Measurements from ENCODE around the gene TOM1L1.

Gene TOM1L1

DNA sequence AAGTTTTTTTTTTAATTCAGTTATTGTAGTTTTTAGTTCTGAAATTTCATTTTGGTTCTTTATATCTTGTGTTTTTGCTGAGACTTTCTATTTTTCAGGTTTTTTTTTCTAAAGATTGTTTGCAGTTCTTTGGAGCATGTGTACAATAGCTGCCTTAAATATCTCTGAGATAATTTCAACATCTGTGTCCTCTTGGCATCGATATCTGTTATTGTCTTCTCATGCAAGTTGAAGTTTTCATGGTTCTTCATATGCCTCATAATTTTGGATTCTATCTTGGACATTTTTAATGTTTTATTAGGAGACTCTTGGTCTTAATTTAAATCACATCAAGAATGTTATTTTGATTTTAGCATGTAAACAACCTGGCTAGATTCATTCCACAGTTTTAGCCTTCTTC, 45.0 kb downstream of the TOM1L1 start:
- Histone ChIP-seq H3K9me2 (ENCODE audit: low read depth, low read length) (no peaks in the 10 kb centered on the region), H3K9me3 (ENCODE audit: low read length) (no peaks in the 10 kb centered on the region), H3K9ac (ENCODE audit: low read length) (no peak overlapping the region), H3K79me2 (ENCODE audit: insufficient read depth, low read length) (no peaks in the 10 kb centered on the region), H3K27me3 (ENCODE audit: insufficient read depth, low read length) (peaks cover 3% of the 10 kb centered on the region; the same call in 1 of the 2 replicates), H3K27ac (ENCODE audit: low read depth, low read length, poor library complexity, severe bottlenecking) (no peak overlapping the region), H4K20me1 (ENCODE audit: insufficient read depth, low read length) (no peaks in the 10 kb centered on the region), H3F3A (ENCODE audit: insufficient read depth, low read length) (no peaks in the 10 kb centered on the region), H3K4me1 (ENCODE audit: insufficient read depth, low read length, severe bottlenecking) (no peaks in the 10 kb centered on the region), H3K36me3 (ENCODE audit: insufficient read depth, low read length) (no peaks in the 10 kb centered on the region), H3K4me2 (ENCODE audit: low read length) (no peak overlapping the region), H3K4me3 (ENCODE audit: low read depth, low read length, poor library complexity, severe bottlenecking) (no peak overlapping the region), H2AFZ (ENCODE audit: low read length) (no peak overlapping the region)
- TF ChIP-seq, protein P1, sequence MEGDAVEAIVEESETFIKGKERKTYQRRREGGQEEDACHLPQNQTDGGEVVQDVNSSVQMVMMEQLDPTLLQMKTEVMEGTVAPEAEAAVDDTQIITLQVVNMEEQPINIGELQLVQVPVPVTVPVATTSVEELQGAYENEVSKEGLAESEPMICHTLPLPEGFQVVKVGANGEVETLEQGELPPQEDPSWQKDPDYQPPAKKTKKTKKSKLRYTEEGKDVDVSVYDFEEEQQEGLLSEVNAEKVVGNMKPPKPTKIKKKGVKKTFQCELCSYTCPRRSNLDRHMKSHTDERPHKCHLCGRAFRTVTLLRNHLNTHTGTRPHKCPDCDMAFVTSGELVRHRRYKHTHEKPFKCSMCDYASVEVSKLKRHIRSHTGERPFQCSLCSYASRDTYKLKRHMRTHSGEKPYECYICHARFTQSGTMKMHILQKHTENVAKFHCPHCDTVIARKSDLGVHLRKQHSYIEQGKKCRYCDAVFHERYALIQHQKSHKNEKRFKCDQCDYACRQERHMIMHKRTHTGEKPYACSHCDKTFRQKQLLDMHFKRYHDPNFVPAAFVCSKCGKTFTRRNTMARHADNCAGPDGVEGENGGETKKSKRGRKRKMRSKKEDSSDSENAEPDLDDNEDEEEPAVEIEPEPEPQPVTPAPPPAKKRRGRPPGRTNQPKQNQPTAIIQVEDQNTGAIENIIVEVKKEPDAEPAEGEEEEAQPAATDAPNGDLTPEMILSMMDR (IDR thresholded peaks at IDR 0.05; ENCODE audit: low read length) = no peak
- TF ChIP-seq EZH2 (IDR thresholded peaks at IDR 0.05; ENCODE audit: borderline replicate concordance, low read length) = no peak

DNA sequence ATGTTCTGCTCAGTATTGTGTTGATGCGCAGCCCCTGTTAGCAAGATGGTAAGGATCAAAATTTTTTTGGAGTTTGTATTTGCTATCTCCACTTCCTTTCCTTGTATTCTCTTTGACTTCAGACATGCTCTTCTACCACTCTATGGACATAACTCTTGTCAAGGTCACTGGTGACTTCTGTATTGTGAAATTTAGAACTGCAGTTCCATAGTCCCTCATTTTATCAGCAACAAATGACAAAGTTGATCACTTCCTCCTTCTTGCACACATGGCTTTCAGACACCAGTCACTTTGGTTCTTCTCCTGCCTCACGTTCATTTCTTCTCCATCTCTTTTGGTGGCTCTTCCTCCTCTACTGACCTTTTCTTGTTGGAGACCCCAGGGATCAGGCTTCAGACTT, 46.7 kb downstream of the TOM1L1 start:
- Histone ChIP-seq H3K9me3 (ENCODE audit: low read length) (no peaks in the 10 kb centered on the region), H3K79me2 (ENCODE audit: insufficient read depth, low read length) (no peaks in the 10 kb centered on the region)

DNA sequence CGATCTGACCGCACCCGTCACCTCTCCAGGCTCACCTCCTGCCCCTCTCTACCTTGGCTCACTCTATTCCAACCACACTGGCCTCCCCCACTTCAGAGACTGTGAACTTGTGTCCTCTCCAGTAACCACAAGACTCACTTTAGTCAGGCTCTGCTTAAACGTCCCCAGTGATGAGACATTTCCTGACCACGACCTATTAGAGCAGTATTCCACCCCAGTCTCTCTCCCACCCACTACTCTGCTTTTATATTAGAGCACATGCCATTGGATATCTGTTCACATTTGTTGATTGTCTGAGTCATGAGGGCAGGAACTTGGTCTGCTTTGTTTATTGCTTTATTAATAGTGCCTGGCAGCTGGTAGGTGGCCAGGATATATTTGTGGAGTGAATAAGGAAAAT, 47.7 kb downstream of the TOM1L1 start:
- H3K4me2 ChIP-seq (ENCODE audit: low read length) = no peak overlapping the region
- no peaks in the 10 kb centered on the region for H3K9me3 ChIP-seq (ENCODE audit: low read length)
- no peak overlapping the region for H2AFZ ChIP-seq (ENCODE audit: low read length)
- TF ChIP-seq, protein P1 (IDR thresholded peaks at IDR 0.05; ENCODE audit: low read length) = no peak
- no peak for TF ChIP-seq EZH2 (IDR thresholded peaks at IDR 0.05; ENCODE audit: borderline replicate concordance, low read length)
- no peak overlapping the region for H3K4me3 ChIP-seq (ENCODE audit: low read depth, low read length, poor library complexity, severe bottlenecking)
- H3K27ac ChIP-seq (ENCODE audit: low read depth, low read length, poor library complexity, severe bottlenecking) = no peak overlapping the region
- no peaks in the 10 kb centered on the region for H3K9me2 ChIP-seq (ENCODE audit: low read depth, low read length)
- no peak overlapping the region for H3K9ac ChIP-seq (ENCODE audit: low read length)
- H3K4me1 ChIP-seq (ENCODE audit: insufficient read depth, low read length, severe bottlenecking) = no peaks in the 10 kb centered on the region
- H3K27me3 ChIP-seq (ENCODE audit: insufficient read depth, low read length) = peaks cover 3% of the 10 kb centered on the region; the same call in 1 of the 2 replicates
- H3F3A ChIP-seq (ENCODE audit: insufficient read depth, low read length) = no peaks in the 10 kb centered on the region
- no peaks in the 10 kb centered on the region for H3K79me2 ChIP-seq (ENCODE audit: insufficient read depth, low read length)
- H3K36me3 ChIP-seq (ENCODE audit: insufficient read depth, low read length) = no peaks in the 10 kb centered on the region
- H4K20me1 ChIP-seq (ENCODE audit: insufficient read depth, low read length) = no peaks in the 10 kb centered on the region

More for the DNA sequence above, 46.7 kb downstream of the TOM1L1 start:
- Histone ChIP-seq H3K27me3 (ENCODE audit: insufficient read depth, low read length) (peaks cover 3% of the 10 kb centered on the region; the same call in 1 of the 2 replicates), H3K27ac (ENCODE audit: low read depth, low read length, poor library complexity, severe bottlenecking) (no peak overlapping the region), H3K4me1 (ENCODE audit: insufficient read depth, low read length, severe bottlenecking) (no peaks in the 10 kb centered on the region), H3K9me2 (ENCODE audit: low read depth, low read length) (no peaks in the 10 kb centered on the region), H3K4me2 (ENCODE audit: low read length) (no peak overlapping the region), H3K4me3 (ENCODE audit: low read depth, low read length, poor library complexity, severe bottlenecking) (no peak overlapping the region), H3K36me3 (ENCODE audit: insufficient read depth, low read length) (no peaks in the 10 kb centered on the region), H3F3A (ENCODE audit: insufficient read depth, low read length) (no peaks in the 10 kb centered on the region), H3K9ac (ENCODE audit: low read length) (no peak overlapping the region), H4K20me1 (ENCODE audit: insufficient read depth, low read length) (no peaks in the 10 kb centered on the region), H2AFZ (ENCODE audit: low read length) (no peak overlapping the region)
- TF ChIP-seq, protein P1 (IDR thresholded peaks at IDR 0.05; ENCODE audit: low read length) = no peak
- TF ChIP-seq EZH2 (IDR thresholded peaks at IDR 0.05; ENCODE audit: borderline replicate concordance, low read length) = no peak
